Stimulated activated CD4-positive, alpha-beta T cell treated with anti-CD3 and anti-CD28 coated beads, Interleukin-15, amount 100 ng/mL, for 1 hour (primary cell): Measurements from ENCODE around the gene PSMC4.
"Not testable (repeated sequence)": the region's sequence is repeated elsewhere in the genome, so short reads cannot be mapped to it uniquely, and the experiment has no call there.

ENCODE experiments used
- DNase-seq, 2 donors: peaks; one replicate each; pipeline ENCODE4 v3.0.0-alpha.2; 2020; ENCODE audit warnings: low read depth in 1 of 2, low spot score in 1 of 2

Gene PSMC4

GRCh38 chr19:39943586-39943985 lies 27.4 kb upstream of the PSMC4 start:
- DNase-seq, result no peak

DNA sequence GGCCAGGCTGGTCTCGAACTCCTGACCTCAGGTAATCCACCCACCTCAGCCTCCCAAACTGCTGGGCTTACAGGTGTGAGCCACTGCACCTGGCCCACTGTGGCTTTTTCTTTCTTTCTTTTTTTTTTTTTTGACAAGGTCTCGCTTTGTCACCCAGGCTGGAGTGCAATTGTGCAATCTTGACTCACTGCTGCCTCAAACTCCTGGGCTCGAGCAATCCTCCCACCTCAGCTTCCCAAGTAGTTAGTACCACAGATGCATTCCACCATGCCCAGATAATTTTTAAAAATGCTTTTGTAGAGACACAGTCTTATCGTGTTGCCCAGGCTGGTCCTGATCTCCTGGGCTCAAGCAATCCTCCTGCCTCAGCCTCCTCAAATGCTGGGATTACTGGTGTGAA lies 24.4 kb upstream of the PSMC4 start:
- no peak for DNase-seq

GRCh38 chr19:39949026-39949747 lies 21.8 kb upstream of the PSMC4 start:
- DNase-seq, result no peak

- no peak for DNase-seq
Observed at GRCh38 chr19:39951065-39951650, 19.8 kb upstream of the PSMC4 start.

DNA sequence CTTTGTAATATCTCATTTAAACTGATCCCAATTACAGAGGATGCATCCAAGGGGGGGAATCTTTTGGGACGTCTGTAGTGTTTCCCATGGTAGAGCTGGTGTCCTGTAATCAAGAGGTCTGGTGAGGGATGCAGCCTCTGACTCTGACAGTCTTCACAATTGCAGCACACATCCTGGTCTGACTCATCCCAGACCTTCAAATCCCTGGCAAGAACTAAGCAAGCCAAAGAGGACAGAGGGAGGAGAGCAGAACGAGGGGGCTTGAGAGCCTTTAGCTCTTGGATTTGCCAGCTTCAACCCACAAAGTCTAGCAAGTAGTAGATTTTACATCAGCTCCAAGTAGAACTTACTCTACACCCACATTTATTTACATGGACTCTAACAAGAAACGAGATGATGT lies 19.3 kb upstream of the PSMC4 start:
- DNase-seq, result no peak

GRCh38 chr19:39953915-39954314 lies 17.1 kb upstream of the PSMC4 start:
- no peak for DNase-seq

DNA sequence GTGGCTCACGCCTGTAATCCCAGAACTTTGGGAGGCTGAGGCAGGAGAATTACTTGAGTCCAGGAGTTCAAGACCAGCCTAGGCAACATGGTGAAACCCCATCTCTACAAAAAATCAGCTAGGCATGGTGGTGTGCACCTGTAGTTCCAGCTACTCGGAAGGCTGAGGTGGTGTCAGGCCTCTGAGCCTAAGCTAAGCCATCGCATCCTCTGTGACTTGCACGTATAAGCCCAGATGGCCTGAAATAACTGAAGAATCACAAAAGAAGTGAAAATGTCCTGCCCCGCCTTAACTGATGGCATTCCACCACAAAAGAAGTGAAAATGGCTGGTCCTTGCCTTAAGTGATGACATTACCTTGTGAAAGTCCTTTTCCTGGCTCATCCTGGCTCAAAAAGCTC lies 13.1 kb upstream of the PSMC4 start:
- DNase-seq, result not testable (repeated sequence)

GRCh38 chr19:39958942-39959341 lies 12.0 kb upstream of the PSMC4 start:
- DNase-seq, result not testable (repeated sequence)

- not testable (repeated sequence) for DNase-seq
Observed at GRCh38 chr19:39959407-39959806, 11.6 kb upstream of the PSMC4 start.

DNA sequence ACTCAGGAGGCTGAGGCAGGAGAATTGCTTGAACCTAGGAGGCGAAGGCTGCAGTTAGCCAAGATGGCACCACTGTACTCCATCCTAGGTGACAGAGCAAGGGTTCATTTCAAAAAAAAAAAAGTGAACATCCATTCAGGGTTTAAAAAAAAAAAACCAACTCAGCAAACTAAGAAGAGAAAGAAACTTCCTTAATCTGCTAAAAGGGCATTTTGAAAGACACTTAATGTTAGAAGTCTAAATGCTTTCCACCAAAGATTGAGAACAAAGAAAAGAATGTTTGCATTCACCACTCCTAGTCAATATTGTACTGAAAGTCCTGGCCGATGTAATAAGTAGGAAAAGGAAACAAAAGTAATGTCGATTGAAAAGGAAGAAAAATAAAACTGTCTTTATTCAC lies 7.1 kb upstream of the PSMC4 start:
- DNase-seq, result no peak

DNA sequence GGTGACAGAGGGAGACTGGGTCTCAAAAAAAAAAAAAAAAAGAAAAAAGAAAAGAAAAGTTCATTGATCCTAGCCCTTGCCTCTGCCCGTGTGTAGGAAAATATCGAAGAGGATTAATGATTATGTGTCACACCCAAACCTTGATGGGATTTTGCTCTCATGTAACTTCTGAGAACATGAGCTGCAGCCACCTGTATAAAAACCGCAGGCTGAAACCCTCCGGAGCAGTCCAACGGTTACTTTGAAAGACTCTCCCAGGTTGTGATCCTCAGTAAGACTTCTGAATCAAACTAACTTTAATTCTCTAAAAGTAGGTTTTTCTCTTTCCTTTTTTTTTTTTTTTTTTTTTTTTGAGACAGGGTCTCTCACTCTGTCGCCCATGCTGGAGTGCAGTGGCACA lies 4.3 kb upstream of the PSMC4 start:
- DNase-seq, result no peak

DNA sequence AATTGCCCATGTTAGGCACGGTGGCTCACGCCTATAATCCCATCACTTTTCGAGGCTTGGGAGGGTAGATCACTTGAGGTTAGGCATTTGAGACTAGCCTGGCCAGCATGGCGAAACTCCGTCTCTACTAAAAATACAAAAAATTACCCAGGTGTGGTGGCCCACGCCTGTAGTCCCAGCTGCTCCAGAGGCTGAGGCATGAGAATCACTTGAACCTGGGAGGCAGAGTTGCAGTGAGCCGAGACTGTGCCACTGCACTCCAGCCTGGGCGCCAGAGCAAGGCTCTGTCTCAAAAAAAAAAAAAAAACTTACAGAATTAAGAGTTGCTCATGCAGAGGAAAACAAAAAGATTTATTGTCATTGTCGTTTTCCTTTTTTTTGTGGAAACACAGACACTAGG lies 3.4 kb upstream of the PSMC4 start:
- no peak for DNase-seq

GRCh38 chr19:39968789-39969188 lies 2.2 kb upstream of the PSMC4 start:
- no peak for DNase-seq

- no peak for DNase-seq
Observed at GRCh38 chr19:39969266-39969665, 1.7 kb upstream of the PSMC4 start.

DNA sequence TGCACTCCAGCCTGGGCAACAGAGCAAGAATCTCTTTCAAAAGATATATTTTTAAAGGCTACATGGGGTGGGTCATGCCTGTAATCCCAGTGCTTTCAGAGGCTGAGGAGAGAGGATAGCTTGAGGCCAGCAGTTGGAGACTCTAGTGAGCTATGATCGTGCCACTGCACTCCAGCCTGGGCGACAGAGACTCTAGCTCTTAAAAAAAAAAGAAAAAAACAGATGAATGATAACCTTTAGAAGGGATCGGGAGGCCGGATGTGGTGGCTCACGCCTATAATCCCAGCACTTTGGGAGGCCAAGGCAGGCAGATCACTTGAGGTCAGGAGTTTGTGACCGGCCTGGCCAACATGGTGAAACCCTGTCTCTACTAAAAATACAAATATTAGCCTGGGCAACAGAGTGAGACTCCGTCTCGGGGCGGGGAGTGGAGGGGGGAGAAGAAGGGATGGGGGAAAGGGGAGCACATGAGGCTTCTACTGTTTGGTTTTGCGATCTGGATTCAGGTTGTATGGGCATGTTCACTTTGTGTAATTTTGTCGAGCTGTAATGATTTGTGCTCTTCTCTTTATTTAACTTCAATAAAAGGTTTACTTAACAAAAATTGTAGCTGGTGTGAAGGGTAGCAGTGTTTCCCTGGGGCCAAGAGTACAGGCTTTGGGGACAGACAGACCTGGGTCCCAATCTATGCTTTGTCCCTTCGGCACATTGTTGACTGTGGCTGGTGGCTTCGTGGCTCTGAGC lies 1.1 kb upstream of the PSMC4 start:
- DNase-seq, result no peak

GRCh38 chr19:39970425-39970674 lies 615 bp upstream of the PSMC4 start:
- DNase-seq, result no peak

GRCh38 chr19:39971380-39972035 lies 543 bp downstream of the PSMC4 start:
- no peak for DNase-seq

GRCh38 chr19:39974377-39975155 lies 3.6 kb downstream of the PSMC4 start:
- no peak for DNase-seq

GRCh38 chr19:39982883-39983282 lies 11.9 kb downstream of the PSMC4 start:
- DNase-seq, result no peak

- no peak for DNase-seq
Observed at GRCh38 chr19:39983695-39984300, 12.8 kb downstream of the PSMC4 start.

DNA sequence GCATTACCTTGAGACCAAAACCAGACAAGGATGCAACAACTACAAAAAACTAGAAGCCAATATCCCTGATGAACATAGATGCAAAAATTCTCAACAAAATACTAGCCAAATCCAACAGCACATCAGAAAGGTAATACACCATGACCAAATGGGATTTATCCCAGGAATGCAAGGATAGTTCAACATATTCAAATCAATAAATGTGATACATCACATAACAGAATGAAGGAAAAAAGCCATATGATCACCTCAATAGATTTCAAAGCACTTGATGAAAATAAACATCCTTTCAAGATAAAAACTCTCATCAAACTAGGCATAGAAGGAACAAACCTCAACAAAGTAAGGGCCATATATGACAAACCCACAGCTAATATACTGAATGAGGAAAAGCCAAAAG lies 15.7 kb downstream of the PSMC4 start:
- DNase-seq, result no peak
